DND-41 (cell line): Measurements from ENCODE around the gene STK32B.
"Not testable (repeated sequence)": the region's sequence is repeated elsewhere in the genome, so short reads cannot be mapped to it uniquely, and the experiment has no call there.

Experiments used
- ATAC-seq: fragments of 200-7000 bp; cut with Tn5 transposase; 3 replicates; pipeline ENCODE4 v1.9.1; 2021; ENCODE audit warnings: low read depth; ENCODE audit not compliant: insufficient read depth
- DNase-seq: peaks from one replicate; pipeline ENCODE4 v3.0.0-alpha.2; 2020
- H2AFZ ChIP-seq: 2 replicates; pipeline ENCODE4 v1.6.0; 2012; ENCODE audit warnings: low read depth, low read length
- H3K27ac ChIP-seq: 2 replicates; pipeline ENCODE4 v1.5.1; 2012; ENCODE audit warnings: low read length, inconsistent platforms
- H3K27me3 ChIP-seq: fragments of 200-600 bp; sonication (generic); 2 replicates; pipeline ENCODE4 v1.6.0; 2012; ENCODE audit warnings: low read length, mild to moderate bottlenecking, inconsistent platforms; ENCODE audit not compliant: insufficient read depth, poor library complexity
- H3K36me3 ChIP-seq: 2 replicates; pipeline ENCODE4 v1.5.1; 2012; ENCODE audit warnings: low read length, inconsistent platforms; ENCODE audit not compliant: insufficient read depth
- H3K4me1 ChIP-seq: 2 replicates; pipeline ENCODE4 v1.5.1; 2012; ENCODE audit warnings: mild to moderate bottlenecking, low read length; ENCODE audit not compliant: insufficient read depth
- H3K4me2 ChIP-seq: 2 replicates; pipeline ENCODE4 v1.6.0; 2012; ENCODE audit warnings: mild to moderate bottlenecking, moderate library complexity, low read length, inconsistent platforms; ENCODE audit not compliant: insufficient read depth
- H3K4me3 ChIP-seq, 2 experiments: fragments of 200-600 bp in 1 of 2; shearing (Covaris generic) in 1 of 2; 2 replicates each; pipeline ENCODE4 v1.5.1; 2012 to 2016; ENCODE audit warnings: inconsistent platforms in 2 of 2, low read length in 2 of 2, mild to moderate bottlenecking in 2 of 2, low read depth in 1 of 2, moderate library complexity in 1 of 2
- H3K79me2 ChIP-seq: 2 replicates; pipeline ENCODE4 v1.6.0; 2012; ENCODE audit warnings: low read length, inconsistent platforms; ENCODE audit not compliant: insufficient read depth
- H3K9ac ChIP-seq: 2 replicates; pipeline ENCODE4 v1.6.0; 2012; ENCODE audit warnings: low read depth, mild to moderate bottlenecking, inconsistent platforms, low read length, moderate library complexity
- H3K9me3 ChIP-seq: 2 replicates; pipeline ENCODE4 v1.5.1; 2012; ENCODE audit warnings: low read length, moderate library complexity, mild to moderate bottlenecking, inconsistent platforms; ENCODE audit not compliant: insufficient read depth, severe bottlenecking
- H4K20me1 ChIP-seq: 2 replicates; pipeline ENCODE4 v1.6.0; 2012; ENCODE audit warnings: low read length; ENCODE audit not compliant: insufficient read depth
- CTCF ChIP-seq: IDR thresholded peaks from 2 replicates; pipeline ENCODE4 v1.5.1; 2012; ENCODE audit warnings: borderline replicate concordance, low read length, moderate library complexity, mild to moderate bottlenecking; ENCODE audit not compliant: poor library complexity, severe bottlenecking; ENCODE audit errors: extremely low read depth
- EZH2 ChIP-seq: IDR thresholded peaks from 3 replicates; pipeline ENCODE4 v1.6.1; 2012; ENCODE audit warnings: borderline replicate concordance, low read depth, mild to moderate bottlenecking, moderate library complexity, low read length, inconsistent platforms; ENCODE audit not compliant: severe bottlenecking

The STK32B gene

GRCh38 chr4:5435823-5436222, 384.5 kb downstream of the STK32B start:
- ATAC-seq, result no peak
- TF ChIP-seq EZH2, result no peak
- no peak for TF ChIP-seq CTCF
- no peaks in the 10 kb centered on the region for H3K4me1 ChIP-seq

GRCh38 chr4:5443976-5444802, 392.9 kb downstream of the STK32B start:
- ATAC-seq, H3K9me3 ChIP-seq, H3K79me2 ChIP-seq, H3K4me3 ChIP-seq, H3K4me2 ChIP-seq, H4K20me1 ChIP-seq, H2AFZ ChIP-seq, H3K27ac ChIP-seq, H3K36me3 ChIP-seq, H3K4me1 ChIP-seq, DNase-seq, H3K27me3 ChIP-seq, H3K9ac ChIP-seq: not testable (repeated sequence)

More at GRCh38 chr4:5435823-5436222, 384.5 kb downstream of the STK32B start:
- Histone ChIP-seq H3K27me3 (no peaks in the 10 kb centered on the region), H2AFZ (no peak overlapping the region), H3K4me3 (no peak overlapping the region), H3K79me2 (no peaks in the 10 kb centered on the region), H3K9ac (no peak overlapping the region), H3K9me3 (peaks cover 6% of the 10 kb centered on the region), H3K27ac (no peak overlapping the region), H4K20me1 (no peaks in the 10 kb centered on the region), H3K36me3 (peaks cover 5% of the 10 kb centered on the region; the same call in 1 of the 2 replicates), H3K4me2 (no peak overlapping the region)
- DNase-seq, result no peak

- H3K9ac ChIP-seq, result no peak overlapping the region
- ATAC-seq, result no peak
- H3K4me2 ChIP-seq, result no peak overlapping the region
- H3K79me2 ChIP-seq, result no peaks in the 10 kb centered on the region
- no peak overlapping the region for H3K27ac ChIP-seq
- H4K20me1 ChIP-seq, result no peaks in the 10 kb centered on the region
- H3K36me3 ChIP-seq, result no peaks in the 10 kb centered on the region
- no peak for DNase-seq
- no peak for TF ChIP-seq EZH2
- TF ChIP-seq CTCF, result no peak
- no peak overlapping the region for H3K4me3 ChIP-seq
- H2AFZ ChIP-seq, result no peak overlapping the region
- H3K27me3 ChIP-seq, result no peaks in the 10 kb centered on the region
- H3K9me3 ChIP-seq, result no peaks in the 10 kb centered on the region
- no peaks in the 10 kb centered on the region for H3K4me1 ChIP-seq
Observed at GRCh38 chr4:5444918-5445517, 393.7 kb downstream of the STK32B start.

GRCh38 chr4:5446595-5447226, 395.4 kb downstream of the STK32B start:
- Histone ChIP-seq H3K4me2 (no peak overlapping the region), H3K9me3 (no peaks in the 10 kb centered on the region), H3K36me3 (no peaks in the 10 kb centered on the region), H2AFZ (no peak overlapping the region), H3K27me3 (no peaks in the 10 kb centered on the region), H3K79me2 (no peaks in the 10 kb centered on the region), H3K4me1 (no peaks in the 10 kb centered on the region), H3K4me3 (no peak overlapping the region), H3K27ac (no peak overlapping the region), H4K20me1 (no peaks in the 10 kb centered on the region), H3K9ac (no peak overlapping the region)
- TF ChIP-seq CTCF (no peak), EZH2 (no peak)
- DNase-seq (peak; percentile 32), ATAC-seq (peak; percentile 59)
